HG03432 (cell line): Measurements from ENCODE around the gene SAMD9.
"Not testable (repeated sequence)": the region's sequence is repeated elsewhere in the genome, so short reads cannot be mapped to it uniquely, and the experiment has no call there.

Source experiments
- ATAC-seq: cut with Tn5 transposase; IDR thresholded peaks from one replicate; pipeline ENCODE4 v1.9.1; 2021; ENCODE audit warnings: mild to moderate bottlenecking, moderate library complexity; ENCODE audit not compliant: unreplicated experiment

SAMD9 gene

GRCh38 chr7:93117852-93118530 is at the start of gene SAMD9:
SAMD9 (minus strand) TSS chr7:93117979; CDS start chr7:93106097, 11,882 bp downstream.
- ATAC-seq, result peak; percentile 100

- peak; percentile 99 for ATAC-seq
These were observed 47.7 kb upstream of the SAMD9 start for GRCh38 chr7:93165447-93165846.

GRCh38 chr7:93164766-93165165 is 47.0 kb upstream of the SAMD9 start:
- no peak for ATAC-seq

GRCh38 chr7:93161181-93161762 is 43.5 kb upstream of the SAMD9 start:
- no peak for ATAC-seq

GRCh38 chr7:93160410-93160809 is 42.6 kb upstream of the SAMD9 start:
- no peak for ATAC-seq

GRCh38 chr7:93159490-93159889 is 41.7 kb upstream of the SAMD9 start:
- ATAC-seq, result no peak

GRCh38 chr7:93156884-93157283 is 39.1 kb upstream of the SAMD9 start:
- no peak for ATAC-seq

GRCh38 chr7:93150200-93150835 is 32.5 kb upstream of the SAMD9 start:
- ATAC-seq, result no peak

GRCh38 chr7:93148727-93149126 is 30.9 kb upstream of the SAMD9 start:
- no peak for ATAC-seq

- peak; percentile 74 for ATAC-seq
These were observed 30.4 kb upstream of the SAMD9 start, which contains the start of gene SAMD9L for GRCh38 chr7:93148144-93148543. SAMD9L (minus strand) TSS chr7:93148385; CDS start chr7:93135971, 12,414 bp downstream.

GRCh38 chr7:93147363-93147762 is 29.6 kb upstream of the SAMD9 start:
- peak; percentile 83 for ATAC-seq

GRCh38 chr7:93146472-93147141 is 28.8 kb upstream of the SAMD9 start:
- ATAC-seq, result peak; percentile 41

GRCh38 chr7:93146036-93146435 is 28.3 kb upstream of the SAMD9 start:
- no peak for ATAC-seq

GRCh38 chr7:93145354-93145753 is 27.6 kb upstream of the SAMD9 start:
- ATAC-seq, result no peak

GRCh38 chr7:93142127-93142526 is 24.3 kb upstream of the SAMD9 start:
- ATAC-seq, result no peak

- no peak for ATAC-seq
These were observed 22.9 kb upstream of the SAMD9 start for GRCh38 chr7:93140582-93141191.

GRCh38 chr7:93138576-93138975 is 20.8 kb upstream of the SAMD9 start:
- no peak for ATAC-seq

GRCh38 chr7:93133005-93133404 is 15.2 kb upstream of the SAMD9 start:
- ATAC-seq, result no peak

- no peak for ATAC-seq
These were observed 14.4 kb upstream of the SAMD9 start for GRCh38 chr7:93132216-93132615.

- ATAC-seq, result not testable (repeated sequence)
These were observed 9.2 kb upstream of the SAMD9 start for GRCh38 chr7:93126954-93127353.

- ATAC-seq, result not testable (repeated sequence)
These were observed 5.8 kb upstream of the SAMD9 start for GRCh38 chr7:93123532-93123931.
